HG02884 (cell line): ENCODE data around the gene TTLL3.
A peak's percentile ranks its signal among the peaks of the same experiment; 100 is the strongest.
"Not testable (repeated sequence)": the region's sequence is repeated elsewhere in the genome, so short reads cannot be mapped to it uniquely, and the experiment has no call there.

ENCODE experiments used
- ATAC-seq: cut with Tn5 transposase; IDR thresholded peaks from one replicate; pipeline ENCODE4 v1.9.1; 2021; ENCODE audit warnings: mild to moderate bottlenecking, moderate library complexity; ENCODE audit not compliant: unreplicated experiment

The TTLL3 gene

DNA sequence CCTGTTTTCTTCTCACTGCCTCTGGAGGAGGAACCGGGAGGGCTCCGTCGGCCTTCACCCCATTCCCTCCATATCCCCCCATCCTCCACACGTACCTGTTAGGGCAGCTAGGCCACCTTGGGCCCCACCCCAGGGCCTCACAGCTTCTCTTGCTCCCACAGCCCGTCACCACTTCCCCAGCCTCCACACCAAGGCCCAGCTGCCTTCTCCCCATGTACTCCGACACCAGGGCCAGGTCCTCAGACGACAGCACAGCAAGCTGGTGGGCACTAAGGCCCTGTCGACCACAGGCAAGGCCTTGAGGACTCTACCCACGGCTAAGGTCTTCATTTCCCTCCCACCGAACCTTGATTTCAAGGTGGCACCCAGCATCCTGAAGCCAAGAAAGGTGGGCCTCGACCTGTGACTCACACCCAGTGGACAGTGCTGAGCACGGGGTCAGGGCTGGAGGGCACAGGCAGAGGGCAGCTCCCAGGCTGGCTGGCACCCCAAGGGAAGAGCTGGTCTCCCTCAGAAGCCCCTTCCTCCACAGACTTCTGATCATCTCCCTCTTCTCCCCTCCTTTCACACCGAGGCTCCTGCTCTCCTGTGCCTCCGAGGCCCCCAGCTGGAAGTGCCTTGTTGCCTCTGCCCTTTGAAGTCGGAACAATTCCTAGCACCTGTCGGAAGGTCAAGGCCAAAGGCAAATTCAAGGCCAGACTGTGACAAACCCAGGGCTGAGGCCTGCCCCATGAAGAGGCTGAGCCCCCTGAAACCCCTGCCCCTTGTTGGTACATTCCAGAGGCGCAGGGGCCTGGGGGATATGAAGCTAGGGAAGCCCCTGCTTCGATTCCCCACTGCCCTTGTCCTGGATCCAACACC, 24.7 kb downstream of the TTLL3 start:
- ATAC-seq, result no peak

DNA sequence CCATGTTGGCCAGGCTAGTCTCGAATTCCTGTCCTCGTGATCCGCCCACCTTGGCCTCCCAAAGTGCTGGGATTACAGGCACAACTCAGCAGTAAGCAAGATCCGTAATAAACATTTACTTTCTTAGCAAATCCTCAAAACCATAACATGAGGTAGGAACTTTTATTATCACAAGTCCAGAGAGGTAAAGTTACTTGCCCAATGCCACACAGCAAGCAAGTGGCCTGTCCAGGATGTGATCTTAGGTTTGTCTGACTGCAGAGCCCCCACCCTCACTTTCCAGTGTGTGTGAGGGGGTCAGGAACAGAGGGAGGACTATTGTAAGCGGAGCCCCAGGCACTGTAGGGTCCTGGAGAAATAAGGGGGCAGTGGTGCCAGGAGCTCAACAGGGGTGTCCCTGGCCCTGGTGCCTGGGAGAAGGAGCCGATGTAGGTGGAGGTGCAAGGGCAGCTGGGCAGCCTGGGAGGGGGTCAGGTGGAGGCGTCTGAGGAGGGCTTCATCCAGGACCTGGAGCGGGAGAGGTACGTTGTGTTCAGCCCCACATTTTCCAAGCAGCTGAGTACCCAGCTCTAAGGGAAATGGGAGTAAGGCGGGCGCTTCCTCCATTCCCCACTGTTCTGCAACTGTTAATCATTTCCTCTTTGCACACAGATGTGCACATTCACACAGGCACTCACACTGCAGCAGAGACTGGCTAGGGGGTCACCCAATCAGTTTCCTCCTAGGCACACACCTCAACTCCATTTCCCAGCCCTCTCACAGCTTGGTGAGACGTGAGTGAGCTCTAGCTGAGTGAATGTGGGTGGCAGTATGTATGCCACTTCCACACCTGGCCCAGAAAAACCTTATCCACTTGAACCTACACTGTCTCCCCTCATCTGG, 27.9 kb downstream of the TTLL3 start:
- no peak for ATAC-seq

DNA sequence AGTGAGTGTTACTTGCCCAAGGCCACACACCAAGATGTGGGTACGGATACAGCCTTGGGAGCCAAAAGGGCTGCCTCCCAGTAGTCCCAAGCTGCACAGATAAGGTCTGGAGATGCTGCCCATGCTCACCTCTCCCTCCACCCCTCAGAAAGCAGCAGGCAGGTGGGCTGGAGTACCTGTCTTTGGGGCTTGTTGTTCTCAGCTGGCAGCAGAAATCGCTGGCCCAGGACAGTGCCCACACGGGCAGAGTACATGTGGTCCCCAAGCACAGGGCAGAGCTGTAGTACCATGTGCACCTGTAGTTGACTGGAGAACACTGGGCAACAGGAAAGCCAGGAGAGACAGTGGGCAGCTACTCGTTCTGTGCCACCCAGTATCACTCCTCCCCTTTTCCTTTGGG, 28.8 kb downstream of the TTLL3 start:
- no peak for ATAC-seq

DNA sequence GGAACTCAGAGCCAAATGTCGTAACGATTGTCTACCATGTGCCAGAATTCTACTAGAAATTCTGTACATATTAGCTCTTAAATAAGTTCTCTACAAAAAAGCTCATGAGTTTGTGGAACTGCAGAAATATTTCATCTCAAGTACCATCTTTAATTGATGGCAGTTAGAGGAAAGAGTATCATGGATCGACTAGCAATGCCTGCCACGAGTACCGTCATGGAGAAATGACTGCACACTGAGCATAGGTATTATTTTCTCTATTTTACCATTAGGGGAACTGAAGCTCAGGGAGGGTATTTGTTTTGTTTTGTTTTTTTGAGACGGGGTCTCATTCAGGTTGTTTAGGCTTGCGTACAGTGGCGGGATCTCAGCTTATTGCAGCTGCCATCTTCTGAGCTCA, 31.0 kb downstream of the TTLL3 start:
- ATAC-seq, result no peak

DNA sequence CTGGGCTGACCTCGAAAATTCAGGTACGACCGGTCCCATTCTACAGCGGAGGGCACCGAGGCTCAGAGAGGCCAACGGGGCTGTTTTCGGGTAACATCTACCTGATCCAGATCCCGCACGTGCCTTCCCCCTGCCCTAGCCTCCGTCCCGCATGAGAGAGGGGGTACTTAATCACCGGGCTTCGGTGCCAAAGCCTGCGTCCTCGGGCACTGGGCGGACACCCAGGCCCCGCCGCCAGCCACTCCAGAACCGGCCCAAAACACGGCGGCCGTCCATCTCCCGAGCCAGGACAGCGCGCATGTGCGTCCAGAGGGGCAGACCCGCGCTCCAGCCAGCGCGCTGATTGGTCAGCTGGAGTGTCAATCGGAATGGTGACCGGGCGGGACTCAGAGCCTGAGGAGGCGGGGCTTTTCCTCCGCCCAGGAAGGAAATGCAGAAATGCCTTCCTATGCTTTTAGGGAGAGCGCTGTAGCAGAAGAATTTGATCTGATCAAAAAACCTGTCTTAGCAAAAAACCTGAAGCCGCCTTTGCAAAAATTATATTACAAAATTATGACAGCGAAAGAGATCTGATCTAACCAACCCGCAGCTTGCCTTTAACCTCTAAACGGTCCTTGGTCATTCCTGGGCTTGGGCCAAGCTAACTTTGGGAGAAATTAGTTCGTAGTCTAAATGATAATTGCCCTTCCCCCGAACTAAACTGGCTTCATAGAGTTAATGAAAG, 33.8 kb downstream of the TTLL3 start, which contains the start of gene RPUSD3:
RPUSD3 (minus strand) TSS at position 294 of the 724 bp plus-strand sequence; CDS start at position 276, 18 bp downstream.
- ATAC-seq, result peak; percentile 99

DNA sequence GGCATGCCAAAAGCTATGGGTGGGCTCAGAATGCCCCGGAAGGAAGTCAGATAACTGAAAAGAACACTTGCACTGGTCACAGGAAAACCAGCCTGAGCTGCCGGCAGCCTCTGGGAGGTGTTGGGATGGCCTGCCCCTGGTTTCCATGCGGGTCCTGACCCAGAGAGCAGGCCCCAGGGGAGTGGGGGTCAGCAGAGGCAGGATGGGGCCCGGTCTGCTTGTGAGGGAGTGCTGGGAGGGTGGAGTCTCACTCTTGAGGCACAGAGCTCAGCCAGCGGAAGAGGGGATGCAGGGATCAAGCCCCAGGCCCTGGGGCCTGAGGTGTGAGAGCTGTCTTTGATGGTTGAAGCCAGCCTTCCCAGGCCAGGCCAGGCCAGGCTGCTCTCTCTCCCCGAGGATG, 36.2 kb downstream of the TTLL3 start:
- no peak for ATAC-seq

DNA sequence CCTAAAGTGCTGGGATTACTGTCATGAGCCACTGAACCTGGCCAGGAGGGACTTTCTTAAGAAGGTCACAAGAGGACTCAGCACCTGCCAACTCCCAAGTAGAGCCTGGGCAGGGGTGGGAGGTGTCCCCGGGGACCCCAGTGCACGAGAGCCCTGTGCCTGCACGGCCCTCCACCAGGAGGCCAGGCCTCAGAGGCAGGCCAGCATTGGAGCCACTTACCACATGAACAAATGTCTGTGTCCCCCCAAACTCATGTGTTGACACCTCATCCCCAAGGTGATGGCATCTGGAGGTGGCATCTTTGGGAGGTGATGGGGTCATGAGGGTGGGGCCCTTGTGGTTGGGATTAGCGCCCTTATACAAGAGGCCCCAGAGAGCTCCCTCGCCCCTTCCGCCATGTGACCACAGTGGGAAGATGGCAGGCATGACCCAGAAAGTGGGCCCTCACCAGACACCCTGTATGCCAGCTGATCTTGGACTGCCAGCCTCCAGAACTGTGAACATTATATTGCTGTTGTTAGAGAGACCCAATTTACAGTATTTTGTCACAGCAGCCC, 36.9 kb downstream of the TTLL3 start:
- ATAC-seq, result no peak

DNA sequence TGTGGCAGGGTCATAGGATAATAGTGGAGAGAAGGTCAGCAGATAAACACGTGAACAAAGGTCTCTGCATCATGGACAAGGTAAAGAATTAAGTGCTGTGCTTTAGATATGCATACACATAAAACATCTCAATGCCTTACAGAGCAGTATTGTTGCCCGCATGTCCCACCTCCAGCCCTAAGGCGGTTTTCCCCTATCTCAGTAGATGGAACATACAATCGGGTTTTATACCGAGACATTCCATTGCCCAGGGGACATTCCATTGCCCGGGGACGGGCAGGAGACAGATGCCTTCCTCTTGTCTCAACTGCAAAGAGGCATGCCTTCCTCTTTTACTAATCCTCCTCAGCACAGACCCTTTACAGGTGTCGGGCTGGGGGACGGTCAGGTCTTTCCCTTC, 37.8 kb downstream of the TTLL3 start:
- ATAC-seq, result not testable (repeated sequence)

DNA sequence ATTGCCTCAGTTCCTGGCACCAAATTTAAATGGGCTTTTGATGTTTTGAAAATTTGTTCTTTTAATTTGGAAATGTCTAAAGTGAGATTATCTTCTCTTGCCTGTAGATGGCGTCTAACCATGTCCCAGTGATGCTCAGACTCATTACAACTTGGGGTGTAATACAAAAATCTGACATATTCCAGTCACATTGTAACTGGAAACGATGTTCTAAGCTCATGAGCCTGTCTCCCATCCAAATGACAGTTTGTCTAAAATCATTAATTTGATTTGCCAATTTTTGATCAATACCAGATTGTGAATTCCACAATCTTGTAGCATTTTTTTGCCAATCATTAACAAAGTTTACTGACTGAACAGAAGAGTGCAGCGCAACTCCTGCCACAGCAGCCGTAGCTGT, 38.8 kb downstream of the TTLL3 start:
- not testable (repeated sequence) for ATAC-seq

DNA sequence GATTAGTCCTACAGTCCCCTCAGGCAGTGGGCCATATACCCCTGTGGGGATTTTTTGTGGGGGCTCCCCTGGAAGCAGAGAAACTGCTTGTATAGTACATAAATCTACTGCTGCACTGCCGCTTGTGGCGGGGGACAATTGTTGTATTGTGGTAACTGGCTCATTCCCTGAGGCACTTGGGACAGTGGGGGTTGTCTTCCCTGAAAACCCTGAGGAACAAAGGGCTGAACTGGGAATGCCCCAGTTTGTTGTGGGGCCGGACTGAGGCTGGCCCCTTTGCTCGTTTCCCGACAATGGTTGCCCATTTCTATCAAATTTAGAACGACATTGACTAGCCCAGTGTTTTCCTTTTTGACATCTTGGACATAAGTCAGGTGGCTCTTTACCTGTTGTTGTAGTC, 41.3 kb downstream of the TTLL3 start:
- ATAC-seq, result not testable (repeated sequence)

DNA sequence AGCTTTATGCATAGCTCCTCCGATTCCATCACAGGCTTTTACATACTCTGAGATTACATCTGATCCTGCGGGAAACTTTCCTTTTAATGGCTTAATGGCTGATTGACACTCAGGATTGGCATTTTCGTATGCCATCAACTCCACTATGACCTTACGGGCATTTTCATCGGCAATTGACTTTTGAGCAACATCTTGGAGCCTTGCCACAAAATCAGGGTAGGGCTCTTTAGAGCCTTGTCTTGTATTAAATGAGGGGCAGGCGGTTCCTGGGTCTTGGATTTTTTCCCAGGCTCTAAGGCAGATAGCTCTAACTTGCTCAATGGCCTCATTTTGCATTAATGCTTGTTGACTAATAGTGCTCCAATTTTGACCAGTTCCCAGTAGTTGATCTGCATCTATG, 41.9 kb downstream of the TTLL3 start:
- not testable (repeated sequence) for ATAC-seq

DNA sequence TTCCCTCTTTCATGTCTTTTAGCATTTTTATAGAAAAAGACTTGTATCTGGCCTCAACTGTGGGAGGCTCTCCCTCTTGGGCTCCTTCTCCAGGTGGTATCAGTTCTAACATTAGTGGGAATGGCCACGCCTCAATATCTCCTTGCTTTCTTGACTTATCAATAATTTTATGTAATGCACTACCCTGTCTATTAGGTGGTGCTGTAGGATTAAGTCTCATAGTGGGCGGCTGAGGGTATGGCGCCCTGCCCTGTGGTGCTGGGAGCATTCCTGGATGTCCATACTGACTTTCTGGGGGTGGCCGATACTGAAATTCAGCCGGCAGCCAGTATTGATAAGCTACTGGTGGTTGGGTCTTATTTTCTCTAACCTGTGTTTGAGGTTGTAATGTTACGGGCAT, 42.5 kb downstream of the TTLL3 start:
- ATAC-seq, result no peak

DNA sequence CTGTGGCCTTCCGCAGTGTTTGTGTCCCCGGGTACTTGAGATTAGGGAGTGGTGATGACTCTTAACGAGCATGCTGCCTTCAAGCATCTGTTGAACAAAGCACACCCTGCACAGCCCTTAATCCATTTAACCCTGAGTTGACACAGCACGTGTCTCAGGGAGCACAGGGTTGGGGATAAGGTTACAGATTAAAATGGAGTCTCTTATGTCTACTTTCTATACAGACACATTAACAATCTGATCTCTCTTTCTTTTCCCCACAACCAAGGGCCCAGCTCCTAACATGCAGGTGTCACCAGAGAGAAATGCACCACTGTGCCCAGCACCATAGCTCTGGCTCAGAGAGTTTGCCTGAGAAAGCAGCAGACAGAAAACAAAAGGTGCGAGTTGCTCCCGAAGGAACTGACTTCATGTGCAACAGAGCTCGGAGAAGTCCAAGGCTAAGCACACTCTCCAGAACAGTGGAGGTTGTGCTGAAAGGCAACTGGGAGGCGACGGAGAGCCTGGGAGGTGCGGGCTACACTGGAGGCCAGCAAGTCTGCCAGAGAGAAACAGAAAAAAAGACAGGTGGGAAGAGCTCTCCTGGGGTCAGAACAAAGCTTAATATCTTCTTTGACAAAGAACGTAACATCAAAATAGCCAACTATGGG, 44.4 kb downstream of the TTLL3 start:
- not testable (repeated sequence) for ATAC-seq

DNA sequence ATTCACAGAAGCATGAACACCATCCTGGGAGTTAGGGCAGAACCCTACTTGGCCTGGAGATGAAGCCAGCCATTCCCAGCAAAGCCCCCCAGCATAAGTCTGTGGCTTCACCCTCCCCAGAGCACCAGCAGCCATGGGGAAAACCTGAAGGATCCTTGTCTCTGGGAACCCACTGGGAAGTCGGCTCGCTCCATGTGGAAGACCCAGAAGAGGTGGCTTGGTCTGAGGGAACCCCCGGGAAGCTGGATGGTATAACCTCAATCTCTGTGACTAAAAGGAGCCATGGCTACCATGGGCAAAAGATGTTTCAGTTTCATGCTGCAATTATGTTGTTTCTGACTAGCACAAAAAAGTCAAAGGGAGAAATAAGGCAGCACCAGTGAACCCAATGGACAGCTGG, 45.5 kb downstream of the TTLL3 start:
- no peak for ATAC-seq

DNA sequence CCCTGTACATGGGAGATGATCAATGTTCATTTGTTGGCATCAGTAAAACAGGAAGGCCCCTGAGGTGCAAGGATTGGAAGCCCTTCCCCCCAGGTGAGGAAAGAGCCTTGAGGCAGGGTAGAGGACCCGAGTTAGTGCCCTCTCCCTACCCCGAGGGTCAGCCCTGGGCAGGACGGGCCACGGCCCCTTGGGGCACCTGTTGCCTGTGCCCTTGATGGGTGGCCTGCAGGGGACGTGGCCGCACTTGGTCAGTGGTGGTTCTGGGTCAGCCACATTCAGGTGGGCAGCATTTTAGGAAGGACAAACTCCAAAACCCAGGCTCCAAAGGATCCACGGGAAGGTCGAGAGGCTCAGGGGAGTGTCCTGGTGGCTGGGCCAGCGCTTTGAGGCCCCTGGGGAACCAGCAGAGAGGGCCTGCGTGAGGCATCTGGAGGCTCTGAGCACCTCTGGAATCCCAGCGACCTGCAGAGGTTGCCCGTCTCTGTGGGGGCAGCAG, 49.5 kb downstream of the TTLL3 start:
- ATAC-seq, result no peak

DNA sequence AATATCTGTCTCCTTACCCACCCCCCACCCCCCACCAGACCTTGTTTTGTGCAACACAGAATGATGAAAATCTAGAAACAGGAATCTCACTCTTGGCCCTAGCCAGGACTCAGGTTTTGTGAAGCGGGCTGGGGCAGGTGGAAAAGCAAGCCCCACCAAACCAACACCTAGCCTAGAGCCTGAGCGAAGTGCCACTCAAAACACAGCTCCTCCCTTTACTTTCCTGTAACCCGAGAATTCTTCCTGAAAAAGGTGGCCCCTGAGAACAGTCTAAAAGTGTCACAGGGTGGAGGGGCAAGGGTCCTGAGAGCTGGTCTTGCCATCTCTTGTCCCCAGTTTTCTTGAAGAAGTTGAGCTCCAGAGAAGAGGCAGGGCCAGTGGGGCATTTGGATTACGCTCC, 51.1 kb downstream of the TTLL3 start:
- no peak for ATAC-seq

DNA sequence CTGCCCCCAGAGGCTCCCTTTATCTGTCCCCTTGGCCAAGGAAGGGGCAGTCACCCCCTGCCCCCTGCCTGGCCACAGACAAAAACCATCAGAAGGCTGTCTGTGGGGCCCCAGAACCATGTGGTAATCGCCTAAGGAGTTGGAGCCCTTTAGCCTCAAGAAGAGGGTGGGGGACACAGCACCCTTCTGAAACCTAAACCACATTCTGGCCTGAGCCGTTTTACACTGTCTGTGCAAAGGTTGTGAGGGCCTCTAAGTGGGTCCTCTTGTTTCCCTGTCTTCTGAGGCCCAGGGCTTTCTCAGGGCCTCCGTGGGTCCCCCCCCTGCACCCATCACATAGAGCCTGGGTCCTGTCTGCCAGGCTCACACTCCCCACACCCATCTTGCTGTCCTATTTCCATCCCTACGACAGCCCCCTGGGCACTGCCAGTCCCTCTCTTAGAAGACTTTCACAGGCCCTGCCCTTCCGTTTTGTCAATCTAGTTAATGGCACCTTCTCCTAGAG, 51.6 kb downstream of the TTLL3 start:
- no peak for ATAC-seq

DNA sequence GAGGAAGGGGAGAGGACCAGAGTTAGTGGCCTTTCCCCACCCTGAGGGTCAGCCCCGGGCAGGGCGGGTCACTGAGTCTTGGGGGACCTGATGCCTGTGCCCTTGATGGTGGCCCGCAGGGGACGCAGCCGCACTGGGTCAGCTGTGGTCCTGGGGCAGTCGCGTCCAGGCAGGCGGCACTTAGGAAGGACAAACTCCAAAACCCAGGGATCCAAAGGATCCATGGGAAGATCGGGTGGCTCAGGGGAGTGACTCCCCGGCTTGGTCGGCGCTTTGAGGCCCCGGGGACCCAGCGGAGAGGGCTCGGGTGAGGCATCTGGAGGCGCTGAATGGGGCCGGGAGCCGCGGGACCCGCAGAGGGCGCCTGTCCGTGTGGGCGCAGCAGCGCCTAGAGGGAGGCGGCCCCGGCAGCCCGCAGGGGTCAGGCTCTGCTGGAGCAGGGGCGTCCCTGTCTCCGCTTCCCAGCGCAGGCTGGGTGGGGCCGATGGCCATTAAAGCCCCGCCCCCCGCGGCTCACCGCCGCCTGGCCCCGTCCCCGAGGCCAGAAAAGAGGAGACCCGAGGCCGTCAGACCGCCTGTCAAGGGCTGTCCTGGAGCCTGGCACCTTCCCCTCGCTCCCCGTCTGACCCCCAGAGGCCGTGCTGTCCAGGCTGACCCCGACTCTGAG, 52.5 kb downstream of the TTLL3 start:
- no peak for ATAC-seq

DNA sequence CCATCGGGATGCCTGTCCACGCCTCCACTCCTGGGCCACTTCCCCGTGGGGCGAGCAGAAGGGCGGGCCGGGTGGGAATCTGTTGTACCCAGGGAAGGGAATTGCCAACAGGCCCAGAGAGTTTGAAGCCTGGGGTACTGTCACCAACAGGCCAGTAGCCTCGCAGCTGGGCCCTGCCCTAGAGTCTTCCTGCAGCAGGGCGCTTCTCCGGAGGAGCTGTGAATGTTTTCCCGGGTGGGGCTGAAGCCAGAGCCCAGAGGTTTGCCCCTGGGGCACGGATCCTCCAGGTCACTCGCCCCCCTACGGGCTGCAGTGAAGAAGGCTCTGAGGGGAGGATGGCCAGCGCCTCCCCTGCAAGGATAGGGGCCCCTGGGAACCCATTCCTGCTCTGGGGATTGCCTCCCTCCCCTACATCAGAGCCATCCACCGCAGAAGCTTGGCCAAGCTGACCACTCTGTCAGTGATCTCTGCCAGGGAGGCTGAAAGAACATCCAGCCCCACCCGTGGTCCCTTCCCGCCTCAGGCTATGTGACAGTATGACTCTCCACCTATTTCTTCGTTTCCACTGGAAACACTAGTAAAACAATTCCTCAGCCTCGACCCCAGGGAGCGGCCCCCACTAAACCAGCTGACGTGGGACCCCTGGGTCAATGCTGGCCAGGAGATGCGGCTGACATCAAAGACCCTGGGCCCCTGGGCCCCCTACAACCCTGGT, 53.2 kb downstream of the TTLL3 start:
- ATAC-seq, result no peak
